ENCODE measurements around the gene PCDHB4. TPM values are rescaled to one million over a fixed set of nuclear protein-coding genes. Genes with fewer than 3 reads are reported as not detected.
A peak's percentile ranks its signal among the peaks of the same experiment; 100 is the strongest.
"Not testable (repeated sequence)": the region's sequence is repeated elsewhere in the genome, so short reads cannot be mapped to it uniquely, and the experiment has no call there.

Gene PCDHB4
- total and polyA plus RNA-seq, 7 donors = 0.23 to 5.3 (median 3.9) TPM

GRCh38 chr5:141105350-141105749 lies 16.3 kb upstream of the PCDHB4 start:
- H3K4me1 ChIP-seq = no peaks in the 10 kb centered on the region
- no peak for DNase-seq
- peaks cover 0 to 22% (median 12%) of the 10 kb centered on the region in 4 donors for H3K9me3 ChIP-seq
- TF ChIP-seq CTCF (IDR thresholded peaks at IDR 0.05) = no peak
- no peak for TF ChIP-seq EP300 (IDR thresholded peaks at IDR 0.05)
- TF ChIP-seq POLR2A (IDR thresholded peaks at IDR 0.05) = no peak
- TF ChIP-seq POLR2AphosphoS5 (IDR thresholded peaks at IDR 0.05) = no peak
- intact Hi-C loops (cut with DNase I) = no loop called here
- no peak overlapping the region for H3K27ac ChIP-seq
- H3K27me3 ChIP-seq = peaks cover 0 to 21% (median 0%) of the 10 kb centered on the region in 3 donors
- no peak overlapping the region for H3K4me3 ChIP-seq
- 69 to 93% methylated on average over 2 of the region's 2 CpGs for WGBS, 2 donors
- H3K36me3 ChIP-seq = no peaks in the 10 kb centered on the region

DNA sequence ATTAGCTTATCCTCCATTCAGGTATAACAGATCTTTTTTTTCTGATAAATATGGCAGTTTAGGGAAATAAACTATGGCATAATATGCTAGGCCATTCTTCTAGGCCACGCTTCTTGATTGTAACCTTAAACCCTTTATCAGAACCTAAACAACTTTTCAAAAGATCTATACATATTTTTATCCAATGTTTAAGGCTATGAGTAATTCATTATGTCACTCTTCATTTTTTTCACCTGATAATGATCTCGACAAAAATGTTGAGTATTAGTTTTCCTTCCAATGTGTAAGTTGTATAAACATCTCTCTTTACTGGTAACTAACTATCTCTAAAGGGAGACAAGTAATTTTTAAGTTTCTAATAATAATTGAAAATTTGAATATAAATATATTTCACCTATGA lies 2.4 kb upstream of the PCDHB4 start:
- intact Hi-C loops (cut with DNase I) = no loop called here

GRCh38 chr5:141121985-141122384 lies 367 bp downstream of the PCDHB4 start:
- Histone ChIP-seq H3K9me3 (peaks cover 2 to 16% (median 5%) of the 10 kb centered on the region in 4 donors), H3K27me3 (peaks cover 0 to 5% (median 0%) of the 10 kb centered on the region in 3 donors), H3K4me1 (no peaks in the 10 kb centered on the region), H3K27ac (peak overlapping the region; percentile 0 to 33 (median 24)), H3K36me3 (no peaks in the 10 kb centered on the region), H3K4me3 (peak overlapping the region; percentile 5 to 33 (median 29))
- WGBS, 2 donors = 45 to 60% methylated on average over 12 of the region's 12 CpGs
- no peak for DNase-seq
- intact Hi-C loops (cut with DNase I) = no loop called here
- TF ChIP-seq EP300 (IDR thresholded peaks at IDR 0.05) = no peak

More for the DNA sequence above, 2.4 kb upstream of the PCDHB4 start:
- H3K4me1 ChIP-seq = no peaks in the 10 kb centered on the region
- H3K4me3 ChIP-seq = no peak overlapping the region
- H3K36me3 ChIP-seq = no peaks in the 10 kb centered on the region
- peaks cover 0 to 5% (median 0%) of the 10 kb centered on the region in 3 donors for H3K27me3 ChIP-seq
- no peak for DNase-seq
- H3K27ac ChIP-seq = no peak overlapping the region
- TF ChIP-seq POLR2AphosphoS5 (IDR thresholded peaks at IDR 0.05) (no peak), EP300 (IDR thresholded peaks at IDR 0.05) (no peak), POLR2A (IDR thresholded peaks at IDR 0.05) (no peak), CTCF (IDR thresholded peaks at IDR 0.05) (no peak)
- H3K9me3 ChIP-seq = peaks cover 3 to 27% (median 10%) of the 10 kb centered on the region in 4 donors
- WGBS, 2 donors = 44 to 48% methylated on average over 2 of the region's 2 CpGs

- 44 to 72% methylated on average over 68 to 71 of the region's 73 CpGs for WGBS, 2 donors
- not testable (repeated sequence) for DNase-seq, H3K27ac ChIP-seq
Measured at GRCh38 chr5:141123396-141124135, 1.9 kb downstream of the PCDHB4 start.

GRCh38 chr5:141127305-141127704 lies 5.7 kb downstream of the PCDHB4 start:
- H3K36me3 ChIP-seq = no peaks in the 10 kb centered on the region
- TF ChIP-seq POLR2A (IDR thresholded peaks at IDR 0.05) (no peak), POLR2AphosphoS5 (IDR thresholded peaks at IDR 0.05) (no peak), CTCF (IDR thresholded peaks at IDR 0.05) (no peak), EP300 (IDR thresholded peaks at IDR 0.05) (no peak)
- intact Hi-C loops (cut with DNase I) = no loop called here
- no peak for DNase-seq
- peaks cover 0 to 11% (median 5%) of the 10 kb centered on the region in 4 donors for H3K9me3 ChIP-seq
- H3K27me3 ChIP-seq = peaks cover 0 to under 1% (median 0%) of the 10 kb centered on the region in 3 donors
- WGBS, 2 donors = 94% methylated on average over 1 of the region's 1 CpG
- H3K4me3 ChIP-seq = no peak overlapping the region
- H3K27ac ChIP-seq = no peak overlapping the region
- H3K4me1 ChIP-seq = no peaks in the 10 kb centered on the region

More at GRCh38 chr5:141123396-141124135, 1.9 kb downstream of the PCDHB4 start:
- peak overlapping the region in 1 of 4 donors; percentile 3 for H3K4me3 ChIP-seq
- H3K36me3 ChIP-seq; H3K27me3 ChIP-seq; intact Hi-C loops (cut with DNase I); H3K4me1 ChIP-seq: not testable (repeated sequence)
- peaks cover 0 to 11% (median 7%) of the 10 kb centered on the region in 4 donors for H3K9me3 ChIP-seq
